Bone marrow (tissue), 2 donors: ENCODE results near the gene ALG5.

Experiments used
- DNase-seq, 2 donors: peaks; one replicate each; lab custom pipeline; 2025; lab: John Stamatoyannopoulos, UW

Gene ALG5

DNA sequence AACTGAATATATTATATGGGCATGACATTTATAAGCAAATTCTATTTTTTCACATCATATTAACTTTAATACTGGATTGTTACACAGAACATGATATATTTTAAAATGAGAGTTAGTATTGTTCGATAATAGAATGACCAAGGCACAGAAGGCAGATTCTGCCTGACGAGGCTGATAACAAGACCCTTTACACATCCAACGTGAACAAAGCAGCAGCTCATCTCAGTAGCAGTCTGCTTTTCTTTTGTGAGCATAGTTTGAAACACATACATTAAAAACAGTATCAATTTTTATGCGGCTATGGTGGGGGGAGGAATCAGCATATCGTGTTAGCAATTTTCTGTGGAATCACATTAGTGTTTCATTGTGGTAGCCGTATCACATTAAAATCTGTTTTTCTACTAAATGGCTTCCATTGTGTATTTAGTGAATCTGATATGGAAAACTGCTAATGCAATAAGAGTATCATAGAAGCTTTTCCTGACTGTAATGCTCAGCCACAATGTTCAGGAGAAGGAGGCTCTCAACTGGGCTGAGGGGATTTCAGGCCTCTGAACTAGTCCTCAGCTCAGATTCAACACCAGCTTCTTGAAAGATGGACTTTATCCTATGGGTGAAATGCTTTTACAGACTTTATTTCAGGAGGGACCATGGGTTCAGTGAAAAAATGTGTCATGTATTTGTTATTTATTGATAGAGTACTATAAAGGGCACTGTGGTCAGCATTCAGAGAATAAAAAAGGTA lies 83.1 kb downstream of the ALG5 start:
- no peak for DNase-seq

DNA sequence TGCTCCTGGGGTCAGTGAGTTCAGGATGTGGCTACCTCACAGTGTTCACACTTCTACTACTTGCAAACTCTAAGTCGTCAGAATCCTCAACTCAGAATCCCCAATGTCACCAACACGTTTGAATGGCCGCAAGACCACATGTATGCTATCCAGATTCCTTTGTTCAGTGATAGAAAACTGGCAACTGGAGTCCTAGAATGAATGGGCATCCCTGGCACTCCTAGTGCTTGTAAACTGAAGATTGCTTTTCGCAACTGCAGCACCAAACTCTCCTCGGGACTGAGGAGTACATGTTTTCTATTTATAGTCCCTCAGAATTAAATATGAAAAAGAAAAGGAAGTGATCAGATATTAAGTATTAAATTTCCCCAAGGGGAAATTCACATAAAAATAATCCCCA lies 84.0 kb downstream of the ALG5 start:
- no peak for DNase-seq

DNA sequence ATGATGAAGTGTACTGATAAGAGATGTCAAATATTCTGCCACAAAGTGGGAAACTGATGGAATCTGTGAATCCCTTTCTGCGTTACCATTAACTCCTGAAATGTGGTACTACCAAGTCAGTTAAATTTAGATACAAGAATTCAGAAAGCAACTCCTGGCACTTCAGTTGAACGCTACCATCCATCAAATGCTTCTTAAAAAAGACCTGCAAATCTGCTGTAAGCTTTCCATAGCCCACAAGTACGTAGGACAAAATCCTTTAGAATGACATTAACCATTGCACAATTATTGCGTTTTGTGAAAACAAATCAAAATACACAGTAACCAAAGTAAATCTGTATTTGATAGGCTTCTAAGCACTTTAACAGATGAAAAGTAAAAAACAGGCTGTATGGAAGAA lies 84.5 kb downstream of the ALG5 start:
- DNase-seq, result no peak

DNA sequence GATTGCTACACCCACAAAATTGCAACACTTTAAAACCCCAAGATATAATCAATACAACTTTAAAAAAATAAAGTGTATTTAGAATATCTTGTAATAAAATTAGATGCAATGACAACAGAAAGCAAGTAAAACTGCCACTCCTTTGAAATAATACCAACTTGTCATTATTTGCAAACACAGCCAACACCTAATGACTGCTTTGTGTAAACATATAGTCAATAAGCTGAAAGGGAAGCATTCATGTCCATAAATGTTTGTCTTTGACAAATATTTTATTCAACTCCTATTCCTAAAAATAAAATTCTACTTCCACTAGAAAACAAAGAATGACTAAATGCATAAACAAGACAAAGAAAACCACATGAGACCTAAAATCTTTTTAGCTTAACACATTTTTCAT lies 85.7 kb downstream of the ALG5 start:
- DNase-seq, result no peak

DNA sequence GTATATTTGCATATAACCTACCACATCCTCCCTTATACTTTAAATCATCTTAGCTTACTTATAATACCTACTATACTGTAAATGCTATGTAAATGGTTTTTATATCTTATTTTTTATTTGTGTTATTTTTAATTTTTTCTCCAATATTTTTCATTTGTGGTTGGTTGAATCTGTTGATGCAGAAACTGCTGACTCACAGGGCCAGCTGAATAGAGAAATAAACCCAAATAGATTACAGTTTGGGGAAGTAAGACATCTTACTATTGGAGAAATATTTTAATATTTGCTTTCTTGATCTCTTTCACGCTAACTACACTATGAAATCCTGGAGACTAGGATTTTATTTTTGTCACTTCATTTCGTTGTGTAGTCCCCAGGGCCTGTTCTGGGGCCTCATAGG lies 86.2 kb downstream of the ALG5 start:
- DNase-seq, result no peak

DNA sequence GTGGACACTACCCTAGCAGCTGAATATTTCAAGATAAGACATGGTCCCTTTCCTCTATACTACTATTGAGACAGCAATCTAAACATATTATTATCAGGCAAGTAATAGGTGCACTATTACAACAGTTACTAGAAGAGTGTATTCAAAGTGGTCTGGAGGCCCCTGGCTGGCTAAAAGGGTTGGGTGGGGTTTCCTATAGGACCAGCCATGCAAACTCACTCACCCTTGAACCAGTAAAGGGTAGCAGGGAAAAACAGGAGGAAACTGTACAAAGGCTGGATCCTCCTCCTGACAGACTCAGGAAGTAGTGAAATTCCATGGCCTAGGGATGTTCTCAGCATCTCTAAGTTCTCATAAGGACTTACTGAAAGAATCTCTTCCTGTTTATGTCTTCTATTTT lies 86.8 kb downstream of the ALG5 start:
- DNase-seq, result no peak

DNA sequence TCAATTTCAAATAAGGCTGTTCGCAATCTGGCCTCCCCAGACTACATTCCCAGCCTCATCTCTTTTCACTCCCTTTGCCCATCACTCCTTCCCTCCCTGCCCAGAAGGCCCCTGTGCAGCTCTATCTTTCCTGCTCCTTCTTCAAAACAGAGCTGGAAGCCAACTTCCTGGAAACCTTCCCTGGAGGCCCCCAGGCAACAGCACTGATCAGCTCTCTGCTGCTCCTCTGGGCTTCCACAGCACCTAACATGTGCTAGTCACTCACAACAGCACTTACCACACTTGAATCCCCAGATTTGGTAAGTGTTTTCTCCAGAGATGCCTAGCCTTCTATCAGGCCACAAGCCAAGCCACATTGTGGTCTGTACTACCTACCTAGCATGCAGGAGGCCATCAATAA lies 88.6 kb downstream of the ALG5 start:
- no peak for DNase-seq

DNA sequence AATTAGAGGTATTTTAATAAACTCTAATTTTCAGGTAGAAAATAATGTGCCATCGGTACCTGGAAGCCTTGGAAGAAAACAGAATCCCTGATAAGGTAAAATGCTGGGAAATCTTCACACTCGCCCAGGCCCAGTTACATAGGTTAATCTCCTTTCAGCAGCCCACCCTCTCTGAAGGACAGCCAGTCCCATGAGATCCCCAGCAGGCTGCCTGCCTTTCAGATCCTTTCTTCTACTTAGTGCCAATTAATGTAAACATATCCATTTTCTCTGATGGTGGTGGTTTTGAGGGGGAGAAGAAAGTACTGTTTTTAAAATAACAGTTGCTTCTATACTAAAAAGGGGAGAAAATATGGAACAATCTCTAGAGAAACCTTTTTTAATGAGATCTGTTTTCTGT lies 91.3 kb downstream of the ALG5 start:
- no peak for DNase-seq

DNA sequence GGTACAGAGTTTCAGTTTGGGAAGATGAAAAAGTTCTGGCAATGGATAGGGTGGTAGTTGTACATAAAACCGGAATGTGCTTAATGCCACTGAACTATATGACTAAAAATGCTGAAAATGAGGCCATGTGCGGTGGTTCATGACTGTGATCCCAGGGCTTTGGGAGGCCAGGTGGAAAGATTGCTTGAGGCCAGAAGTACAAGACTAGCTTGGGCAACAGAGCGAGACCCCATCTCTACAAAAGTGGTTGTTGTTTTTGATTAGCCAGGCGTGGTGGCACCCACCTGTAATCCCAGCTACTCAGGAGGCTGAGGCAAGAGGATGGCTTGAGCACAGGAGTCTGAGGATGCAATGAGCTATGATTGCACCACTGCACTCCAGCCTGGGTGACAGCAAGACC lies 91.9 kb downstream of the ALG5 start:
- no peak for DNase-seq

DNA sequence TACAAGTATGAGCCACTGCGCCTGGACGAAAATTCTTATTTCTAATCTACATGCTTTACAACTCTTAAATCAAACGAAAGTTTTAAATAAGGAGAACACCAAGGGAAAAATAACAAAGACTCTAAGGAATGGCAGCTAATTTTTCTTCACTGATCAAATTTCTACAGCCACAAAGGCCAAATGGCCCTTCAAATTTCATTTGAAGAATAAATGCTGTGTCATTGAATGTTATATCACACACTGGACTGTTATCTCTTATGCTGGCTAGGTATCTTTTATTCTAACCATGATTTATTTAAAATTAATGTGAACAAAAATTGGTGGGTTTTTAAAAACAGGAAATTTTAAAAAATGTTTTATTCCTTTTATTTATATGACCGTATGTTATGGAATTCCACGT lies 93.2 kb downstream of the ALG5 start:
- no peak for DNase-seq

DNA sequence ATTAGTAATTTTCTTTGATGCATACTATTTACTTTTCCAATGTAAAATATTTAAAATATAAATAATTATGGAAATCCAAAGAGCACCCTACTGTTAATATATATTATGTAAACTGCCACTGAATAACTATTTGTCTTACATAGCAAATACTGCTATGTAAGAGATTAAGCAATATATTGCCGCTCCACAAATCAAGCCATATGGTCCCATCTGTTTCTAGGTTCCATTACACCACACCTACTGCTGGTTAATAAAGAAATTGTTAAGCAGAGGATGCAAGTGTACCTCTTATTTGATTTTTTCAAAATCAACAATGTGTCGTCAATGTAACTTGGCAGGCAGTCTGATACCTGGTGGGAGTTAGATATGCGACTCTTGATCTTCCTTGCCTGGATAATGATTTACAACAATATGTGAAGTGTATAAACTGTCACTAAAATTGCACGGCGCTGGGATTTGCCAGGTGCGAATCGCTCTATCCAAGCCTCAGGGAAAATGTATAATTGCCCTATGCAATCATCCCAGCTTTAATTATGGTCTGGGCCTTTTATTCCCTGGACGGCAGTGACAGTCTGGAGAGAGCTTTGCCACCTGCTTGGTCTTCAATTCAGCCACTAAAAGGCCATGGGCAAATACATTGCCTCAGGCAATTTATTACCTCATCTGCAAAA lies 95.1 kb downstream of the ALG5 start:
- no peak for DNase-seq
